ENCODE results near the gene NTM. TPM values are rescaled to one million over a fixed set of nuclear protein-coding genes. Genes with fewer than 3 reads are reported as not detected.

NTM gene
- total and polyA plus RNA-seq, 2 experiments from 2014 or later: 1.1 to 1.7 TPM

DNA sequence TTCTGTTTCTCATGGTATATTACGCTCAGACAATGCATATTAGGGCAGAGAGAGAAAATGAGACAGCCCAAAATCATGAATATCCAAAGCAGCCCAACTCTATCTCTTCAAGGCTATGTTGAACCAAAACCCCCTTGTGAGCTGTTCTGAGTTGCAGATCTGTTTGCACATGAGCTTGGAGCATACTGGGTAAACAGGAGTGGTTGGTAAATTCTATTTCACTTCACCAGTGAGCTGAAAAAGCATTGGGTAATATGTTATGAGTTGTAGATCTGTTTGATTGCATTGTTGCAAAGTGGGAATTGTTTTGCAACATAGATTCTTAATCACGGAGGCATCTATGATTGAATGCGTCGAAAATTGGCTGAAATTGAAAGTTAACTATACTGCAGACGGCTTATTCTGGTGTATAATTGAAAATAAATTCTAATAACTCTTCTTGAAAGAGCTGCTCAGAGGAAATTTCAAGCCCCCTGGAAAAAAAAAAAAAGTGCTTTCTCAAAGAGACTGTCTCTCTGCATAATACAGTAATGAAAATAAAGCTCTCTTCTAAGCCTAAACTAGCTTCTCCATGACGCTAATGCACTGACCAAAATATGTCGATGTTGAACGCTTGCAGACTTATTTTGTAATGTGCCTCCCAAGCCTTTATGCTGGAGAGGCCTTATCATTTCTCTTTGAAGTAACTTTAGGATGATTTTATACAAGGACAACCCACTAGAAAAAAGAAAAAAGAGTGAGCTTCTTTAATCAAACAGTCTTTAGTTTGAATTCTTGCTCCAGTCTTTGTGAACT lies 263.7 kb downstream of the NTM start:
- Histone ChIP-seq H3K36me3 (no peaks in the 10 kb centered on the region), H3K27me3 (no peaks in the 10 kb centered on the region), H3K9me3 (ENCODE audit: low read depth) (no peaks in the 10 kb centered on the region), H3K4me3 (no peak overlapping the region), H3K27ac (no peak overlapping the region), H3K4me1 (ENCODE audit: low read depth) (no peaks in the 10 kb centered on the region)
- TF ChIP-seq, protein P1, sequence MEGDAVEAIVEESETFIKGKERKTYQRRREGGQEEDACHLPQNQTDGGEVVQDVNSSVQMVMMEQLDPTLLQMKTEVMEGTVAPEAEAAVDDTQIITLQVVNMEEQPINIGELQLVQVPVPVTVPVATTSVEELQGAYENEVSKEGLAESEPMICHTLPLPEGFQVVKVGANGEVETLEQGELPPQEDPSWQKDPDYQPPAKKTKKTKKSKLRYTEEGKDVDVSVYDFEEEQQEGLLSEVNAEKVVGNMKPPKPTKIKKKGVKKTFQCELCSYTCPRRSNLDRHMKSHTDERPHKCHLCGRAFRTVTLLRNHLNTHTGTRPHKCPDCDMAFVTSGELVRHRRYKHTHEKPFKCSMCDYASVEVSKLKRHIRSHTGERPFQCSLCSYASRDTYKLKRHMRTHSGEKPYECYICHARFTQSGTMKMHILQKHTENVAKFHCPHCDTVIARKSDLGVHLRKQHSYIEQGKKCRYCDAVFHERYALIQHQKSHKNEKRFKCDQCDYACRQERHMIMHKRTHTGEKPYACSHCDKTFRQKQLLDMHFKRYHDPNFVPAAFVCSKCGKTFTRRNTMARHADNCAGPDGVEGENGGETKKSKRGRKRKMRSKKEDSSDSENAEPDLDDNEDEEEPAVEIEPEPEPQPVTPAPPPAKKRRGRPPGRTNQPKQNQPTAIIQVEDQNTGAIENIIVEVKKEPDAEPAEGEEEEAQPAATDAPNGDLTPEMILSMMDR (IDR thresholded peaks at IDR 0.05; ENCODE audit: low read depth, low read length): no peak
- DNase-seq (ENCODE audit: low read depth in 1 of 2, low spot score in 1 of 2): no peak

DNA sequence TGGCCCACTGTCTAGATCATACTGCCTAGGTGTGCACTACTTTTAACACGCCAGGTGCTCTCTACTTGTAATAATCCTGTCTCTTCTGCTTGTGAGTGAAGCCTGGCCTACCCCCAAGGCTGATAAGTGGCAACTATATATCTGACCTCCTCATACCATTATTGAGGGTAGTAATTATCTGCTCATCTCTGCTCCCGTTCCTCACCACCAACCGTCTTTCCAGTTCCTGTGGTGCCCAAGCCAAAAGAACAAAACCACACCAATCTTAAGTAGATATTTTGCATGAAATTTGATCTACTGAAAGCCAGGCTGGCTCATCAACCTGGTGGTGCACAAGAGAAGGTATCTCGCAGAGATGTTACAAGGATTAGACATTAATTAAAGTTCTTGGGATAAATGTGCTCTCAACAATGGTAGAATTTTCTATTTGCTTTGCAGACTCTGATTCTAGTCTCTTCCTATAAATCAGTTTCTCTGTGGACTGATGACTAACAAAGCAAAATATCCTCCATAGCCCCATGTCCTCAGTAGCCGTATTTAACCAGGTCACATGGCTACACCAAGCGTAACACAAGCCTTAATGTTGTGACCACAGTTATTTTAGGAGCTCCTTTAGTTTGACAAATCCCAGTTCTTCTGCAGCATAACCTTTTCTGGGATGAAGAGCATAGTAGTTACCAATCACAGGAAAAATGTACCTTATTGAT lies 267.2 kb downstream of the NTM start:
- Histone ChIP-seq H3K4me1 (ENCODE audit: low read depth) (peaks cover 12% of the 10 kb centered on the region), H3K27me3 (no peaks in the 10 kb centered on the region), H3K36me3 (no peaks in the 10 kb centered on the region), H3K9me3 (ENCODE audit: low read depth) (no peaks in the 10 kb centered on the region), H3K4me3 (no peak overlapping the region), H3K27ac (no peak overlapping the region)
- TF ChIP-seq, protein P1 (IDR thresholded peaks at IDR 0.05; ENCODE audit: low read depth, low read length): no peak
- no peak for DNase-seq (ENCODE audit: low read depth in 1 of 2, low spot score in 1 of 2)

DNA sequence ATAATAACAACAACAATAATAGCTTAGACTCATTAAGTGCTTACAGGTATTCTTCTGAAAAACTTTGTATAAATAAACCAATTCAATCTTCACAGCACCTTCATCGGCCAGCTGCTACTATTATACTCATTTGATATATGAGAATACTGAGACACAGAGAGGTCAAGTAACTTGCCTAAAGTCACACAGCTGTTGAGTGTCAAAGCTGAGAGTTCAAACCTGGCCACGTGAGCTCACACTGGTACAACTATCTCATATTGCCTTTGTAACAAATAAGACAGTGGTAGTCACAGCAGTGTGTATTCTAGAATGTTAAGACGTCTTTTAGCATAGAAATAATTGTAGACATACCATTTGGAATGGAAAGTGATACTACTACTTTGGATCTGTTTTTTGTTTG lies 268.5 kb downstream of the NTM start:
- TF ChIP-seq, protein P1 (IDR thresholded peaks at IDR 0.05; ENCODE audit: low read depth, low read length): no peak
- H3K27ac ChIP-seq: no peak overlapping the region
- no peak for DNase-seq (ENCODE audit: low read depth in 1 of 2, low spot score in 1 of 2)
- peaks cover 12% of the 10 kb centered on the region for H3K4me1 ChIP-seq (ENCODE audit: low read depth)
- H3K4me3 ChIP-seq: no peak overlapping the region
- H3K27me3 ChIP-seq: no peaks in the 10 kb centered on the region
- H3K9me3 ChIP-seq (ENCODE audit: low read depth): no peaks in the 10 kb centered on the region
- no peaks in the 10 kb centered on the region for H3K36me3 ChIP-seq

DNA sequence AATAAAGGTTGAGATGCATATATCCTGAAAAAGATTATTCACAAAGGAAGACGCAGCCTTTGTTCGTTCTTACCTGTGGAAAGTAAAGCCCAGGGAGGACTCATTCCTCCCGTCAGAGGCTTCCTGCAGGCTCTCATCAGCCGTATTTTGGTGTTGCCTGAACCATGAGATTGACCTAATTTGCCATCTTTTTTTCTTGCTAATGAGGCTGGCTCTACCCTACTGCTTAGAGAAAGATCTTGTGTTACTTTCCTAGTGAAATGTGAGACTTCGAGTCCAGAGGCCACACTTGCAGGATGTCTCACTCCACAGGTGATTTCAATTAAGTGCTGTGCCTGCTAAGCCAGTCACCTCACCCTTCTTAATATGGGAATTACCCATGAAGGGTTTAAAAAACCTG lies 269.9 kb downstream of the NTM start:
- Histone ChIP-seq H3K27ac (no peak overlapping the region), H3K4me1 (ENCODE audit: low read depth) (peaks cover 17% of the 10 kb centered on the region), H3K36me3 (no peaks in the 10 kb centered on the region), H3K27me3 (no peaks in the 10 kb centered on the region), H3K9me3 (ENCODE audit: low read depth) (no peaks in the 10 kb centered on the region), H3K4me3 (no peak overlapping the region)
- DNase-seq (ENCODE audit: low read depth in 1 of 2, low spot score in 1 of 2): no peak
- TF ChIP-seq, protein P1 (IDR thresholded peaks at IDR 0.05; ENCODE audit: low read depth, low read length): no peak

DNA sequence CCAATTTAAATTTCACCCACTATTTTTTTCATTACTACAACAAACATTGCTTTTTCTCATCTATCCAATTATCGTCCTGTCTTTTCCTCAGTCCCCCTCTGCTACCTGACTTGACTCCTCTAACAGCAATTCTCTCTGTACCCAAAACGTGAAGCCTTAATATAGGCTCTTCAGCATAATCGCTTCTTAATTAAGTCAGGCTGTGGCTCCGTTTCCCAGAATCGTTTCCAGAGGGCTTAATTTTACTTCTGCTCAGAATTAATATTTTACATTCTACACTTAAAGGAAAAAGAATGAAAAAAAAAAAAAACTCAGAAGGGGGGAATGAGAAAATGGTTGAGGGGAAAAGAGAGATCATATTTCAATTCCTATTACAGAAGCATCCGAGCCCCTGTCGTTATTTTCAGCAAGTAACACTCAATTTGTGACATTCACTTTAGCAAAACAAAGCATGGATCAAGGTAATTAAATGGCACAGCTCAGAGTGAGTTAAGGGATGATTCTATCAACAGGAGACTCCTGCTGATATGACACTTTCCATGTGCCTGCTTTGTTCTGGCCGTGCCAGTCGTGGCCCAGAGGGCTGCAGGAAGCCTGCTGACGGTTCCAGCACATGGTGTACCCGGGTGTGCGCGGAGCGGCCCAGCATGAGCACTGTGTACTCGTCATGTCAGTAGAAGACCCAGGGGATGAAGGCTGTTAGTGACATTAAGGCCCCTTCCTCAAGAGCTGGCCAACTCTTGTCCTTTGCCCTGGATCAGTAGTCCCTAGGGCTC lies 272.5 kb downstream of the NTM start:
- DNase-seq (ENCODE audit: low read depth in 1 of 2, low spot score in 1 of 2): no peak
- H3K36me3 ChIP-seq: no peaks in the 10 kb centered on the region
- TF ChIP-seq, protein P1 (IDR thresholded peaks at IDR 0.05; ENCODE audit: low read depth, low read length): no peak

More for the DNA sequence above, 272.5 kb downstream of the NTM start:
- Histone ChIP-seq H3K4me3 (no peak overlapping the region), H3K4me1 (ENCODE audit: low read depth) (peaks cover 25% of the 10 kb centered on the region), H3K27me3 (no peaks in the 10 kb centered on the region), H3K9me3 (ENCODE audit: low read depth) (no peaks in the 10 kb centered on the region), H3K27ac (no peak overlapping the region)
